ENCODE results near the gene PREX1.
"Not testable (repeated sequence)": the region's sequence is repeated elsewhere in the genome, so short reads cannot be mapped to it uniquely, and the experiment has no call there.

The PREX1 gene

GRCh38 chr20:48758206-48758820 lies 69.5 kb downstream of the PREX1 start:
- no peak for DNase-seq (ENCODE audit: low spot score)

- not testable (repeated sequence) for DNase-seq (ENCODE audit: low spot score)
Observed at GRCh38 chr20:48756774-48757173, 71.0 kb downstream of the PREX1 start.

GRCh38 chr20:48754292-48754691 lies 73.5 kb downstream of the PREX1 start:
- peak; percentile 68 for DNase-seq (ENCODE audit: low spot score)

- no peak for DNase-seq (ENCODE audit: low spot score)
Observed at GRCh38 chr20:48752963-48753362, 74.8 kb downstream of the PREX1 start.

GRCh38 chr20:48751871-48752270 lies 75.9 kb downstream of the PREX1 start:
- DNase-seq (ENCODE audit: low spot score) = no peak

- no peak for DNase-seq (ENCODE audit: low spot score)
Observed at GRCh38 chr20:48750941-48751635, 76.7 kb downstream of the PREX1 start.

- DNase-seq (ENCODE audit: low spot score) = no peak
Observed at GRCh38 chr20:48750376-48750775, 77.4 kb downstream of the PREX1 start.

- DNase-seq (ENCODE audit: low spot score) = peak; percentile 49
Observed at GRCh38 chr20:48749437-48749836, 78.4 kb downstream of the PREX1 start.

- no peak for DNase-seq (ENCODE audit: low spot score)
Observed at GRCh38 chr20:48748556-48748955, 79.2 kb downstream of the PREX1 start.

GRCh38 chr20:48747840-48748414 lies 79.9 kb downstream of the PREX1 start:
- DNase-seq (ENCODE audit: low spot score) = no peak

- DNase-seq (ENCODE audit: low spot score) = no peak
Observed at GRCh38 chr20:48745330-48745729, 82.5 kb downstream of the PREX1 start.

GRCh38 chr20:48744515-48744914 lies 83.3 kb downstream of the PREX1 start:
- no peak for DNase-seq (ENCODE audit: low spot score)

- DNase-seq (ENCODE audit: low spot score) = no peak
Observed at GRCh38 chr20:48743807-48744206, 84.0 kb downstream of the PREX1 start.

GRCh38 chr20:48742912-48743680 lies 84.7 kb downstream of the PREX1 start:
- no peak for DNase-seq (ENCODE audit: low spot score)

GRCh38 chr20:48742233-48742632 lies 85.6 kb downstream of the PREX1 start:
- DNase-seq (ENCODE audit: low spot score) = no peak

GRCh38 chr20:48741669-48742068 lies 86.1 kb downstream of the PREX1 start:
- no peak for DNase-seq (ENCODE audit: low spot score)

GRCh38 chr20:48740712-48741111 lies 87.1 kb downstream of the PREX1 start:
- no peak for DNase-seq (ENCODE audit: low spot score)

GRCh38 chr20:48740292-48740649 lies 87.5 kb downstream of the PREX1 start:
- no peak for DNase-seq (ENCODE audit: low spot score)

- DNase-seq (ENCODE audit: low spot score) = no peak
Observed at GRCh38 chr20:48739395-48740291, 88.2 kb downstream of the PREX1 start.

GRCh38 chr20:48738399-48739304 lies 89.1 kb downstream of the PREX1 start:
- DNase-seq (ENCODE audit: low spot score) = no peak

GRCh38 chr20:48738094-48738398 lies 89.8 kb downstream of the PREX1 start:
- no peak for DNase-seq (ENCODE audit: low spot score)

Measured in SK-N-DZ (cell line).